Vagina (tissue), 2 donors: Measurements from ENCODE around the gene APLP2. TPM values are rescaled to one million over a fixed set of nuclear protein-coding genes. Genes with fewer than 3 reads are reported as not detected.

Experiments used
- DNase-seq, 2 donors: peaks; one replicate each; pipeline ENCODE4 v3.0.0-alpha.2; 2017; ENCODE audit errors: extremely low spot score in 2 of 2
- H3K27ac ChIP-seq: fragments of 200-600 bp; sonication (generic); one replicate; pipeline ENCODE4 v1.5.1; 2019
- H3K27me3 ChIP-seq: fragments of 200-600 bp; sonication (generic); one replicate; pipeline ENCODE4 v1.5.1; 2019
- H3K36me3 ChIP-seq, 2 donors: fragments of 200-600 bp; sonication (generic); one replicate each; pipeline ENCODE4 v1.5.1; 2017 to 2019
- H3K4me1 ChIP-seq: fragments of 200-600 bp; sonication (generic); one replicate; pipeline ENCODE4 v1.5.1; 2019
- H3K4me3 ChIP-seq, 2 donors: fragments of 200-600 bp; sonication (generic); 1 replicate in 1 of 2; 2 replicates in 1 of 2; pipeline ENCODE4 v1.5.1; 2016 to 2019
- H3K9me3 ChIP-seq: fragments of 200-600 bp; sonication (generic); one replicate; pipeline ENCODE4 v1.5.1; 2019
- CTCF ChIP-seq, 3 experiments: fragments of 450-650 bp in 2 of 3; fragments of 200-600 bp in 1 of 3; sonication (generic) in 1 of 3; IDR thresholded peaks; one replicate each; pipeline ENCODE4 v1.5.1; 2017 to 2019; ENCODE audit warnings: antibody characterized with exemption in 3 of 3, mild to moderate bottlenecking in 2 of 3, moderate library complexity in 2 of 3
- POLR2A ChIP-seq, 2 donors: fragments of 450-650 bp; IDR thresholded peaks; one replicate each; pipeline ENCODE4 v1.6.1; 2017; ENCODE audit warnings: antibody characterized with exemption in 2 of 2, mild to moderate bottlenecking in 2 of 2, moderate library complexity in 2 of 2
- POLR2AphosphoS5 ChIP-seq, 2 donors: sonication (generic); formaldehyde crosslinking; IDR thresholded peaks; one replicate each; pipeline ENCODE4 v1.9.0; 2017; ENCODE audit warnings: antibody characterized with exemption in 2 of 2, mild to moderate bottlenecking in 2 of 2, low read depth in 1 of 2; ENCODE audit not compliant: insufficient read depth in 1 of 2
- intact Hi-C: fragments of 100-400 bp; cut with DNase I; formaldehyde crosslinking; loops from one replicate; pipeline ENCODE4 v1.15.1; 2023
- total RNA-seq: library from RNA; depleted of rRNA; stranded (reverse); fragments of >200 nt; gene quantifications from one replicate; pipeline ENCODE4 v1.2.3, GENCODE V29; 2016

APLP2 gene
- total RNA-seq, 1 donor from 2014 or later: 234 TPM

GRCh38 chr11:130175898-130176297, 106.2 kb downstream of the APLP2 start:
- TF ChIP-seq POLR2AphosphoS5 (IDR thresholded peaks at IDR 0.05; ENCODE audit: insufficient read depth in 1 of 2, low read depth in 1 of 2): no peak
- TF ChIP-seq POLR2A (IDR thresholded peaks at IDR 0.05): no peak
- TF ChIP-seq CTCF (IDR thresholded peaks at IDR 0.05): no peak
- H3K4me1 ChIP-seq: peaks cover 26% of the 10 kb centered on the region
- intact Hi-C loops: no loop called here

GRCh38 chr11:130177782-130178181, 108.1 kb downstream of the APLP2 start:
- Histone ChIP-seq H3K9me3 (no peaks in the 10 kb centered on the region), H3K4me1 (peaks cover 42% of the 10 kb centered on the region), H3K27me3 (no peaks in the 10 kb centered on the region), H3K36me3 (no peaks in the 10 kb centered on the region), H3K4me3 (no peak overlapping the region), H3K27ac (no peak overlapping the region)
- intact Hi-C loops: no loop called here
- DNase-seq: no peak
- TF ChIP-seq CTCF (IDR thresholded peaks at IDR 0.05): no peak
- no peak for TF ChIP-seq POLR2A (IDR thresholded peaks at IDR 0.05)
- no peak for TF ChIP-seq POLR2AphosphoS5 (IDR thresholded peaks at IDR 0.05; ENCODE audit: insufficient read depth in 1 of 2, low read depth in 1 of 2)

More at GRCh38 chr11:130175898-130176297, 106.2 kb downstream of the APLP2 start:
- Histone ChIP-seq H3K27me3 (no peaks in the 10 kb centered on the region), H3K4me3 (no peak overlapping the region), H3K9me3 (no peaks in the 10 kb centered on the region), H3K36me3 (no peaks in the 10 kb centered on the region), H3K27ac (no peak overlapping the region)
- no peak for DNase-seq

GRCh38 chr11:130178441-130179339, 109.0 kb downstream of the APLP2 start:
- no peaks in the 10 kb centered on the region for H3K9me3 ChIP-seq
- no peak overlapping the region for H3K4me3 ChIP-seq
- H3K4me1 ChIP-seq: peaks cover 42% of the 10 kb centered on the region
- no peaks in the 10 kb centered on the region for H3K27me3 ChIP-seq
- no peak for DNase-seq
- TF ChIP-seq CTCF (IDR thresholded peaks at IDR 0.05): no peak
- TF ChIP-seq POLR2A (IDR thresholded peaks at IDR 0.05): no peak
- TF ChIP-seq POLR2AphosphoS5 (IDR thresholded peaks at IDR 0.05; ENCODE audit: insufficient read depth in 1 of 2, low read depth in 1 of 2): no peak
- no peak overlapping the region for H3K27ac ChIP-seq
- intact Hi-C loops: no loop called here
- no peaks in the 10 kb centered on the region for H3K36me3 ChIP-seq

- Histone ChIP-seq H3K4me1 (peaks cover 42% of the 10 kb centered on the region), H3K27ac (no peak overlapping the region)
Measured at GRCh38 chr11:130179396-130180306, 110.0 kb downstream of the APLP2 start.

More at GRCh38 chr11:130179396-130180306, 110.0 kb downstream of the APLP2 start:
- no peaks in the 10 kb centered on the region for H3K36me3 ChIP-seq
- H3K4me3 ChIP-seq: no peak overlapping the region
- intact Hi-C loops: no loop called here
- no peak for TF ChIP-seq POLR2A (IDR thresholded peaks at IDR 0.05)
- TF ChIP-seq CTCF (IDR thresholded peaks at IDR 0.05): no peak
- TF ChIP-seq POLR2AphosphoS5 (IDR thresholded peaks at IDR 0.05; ENCODE audit: insufficient read depth in 1 of 2, low read depth in 1 of 2): no peak
- DNase-seq: no peak
- no peaks in the 10 kb centered on the region for H3K27me3 ChIP-seq
- no peaks in the 10 kb centered on the region for H3K9me3 ChIP-seq
